ENCODE measurements around the gene CXorf66.
"Not testable (repeated sequence)": the region's sequence is repeated elsewhere in the genome, so short reads cannot be mapped to it uniquely, and the experiment has no call there.

Gene CXorf66

GRCh38 chrX:139965421-139965820 is at the start of gene CXorf66:
Gene CXorf66 (minus strand): TSS chrX:139965521. CDS start chrX:139965496, 25 bp downstream.
- FAIRE-seq (no peak), DNase-seq (ENCODE audit: insufficient read length, low spot score) (no peak)
- TF ChIP-seq POLR2A (IDR thresholded peaks at IDR 0.05; ENCODE audit: low read depth, low read length) = no peak

- FAIRE-seq (no peak), DNase-seq (ENCODE audit: insufficient read length, low spot score) (no peak)
- TF ChIP-seq POLR2A (IDR thresholded peaks at IDR 0.05; ENCODE audit: low read depth, low read length) = no peak
Measured at GRCh38 chrX:139982856-139983255, 17.5 kb upstream of the CXorf66 start.

GRCh38 chrX:139974471-139974870 is 9.2 kb upstream of the CXorf66 start:
- no peak for TF ChIP-seq POLR2A (IDR thresholded peaks at IDR 0.05; ENCODE audit: low read depth, low read length)
- FAIRE-seq (no peak), DNase-seq (ENCODE audit: insufficient read length, low spot score) (no peak)

GRCh38 chrX:139972629-139973624 is 7.6 kb upstream of the CXorf66 start:
- TF ChIP-seq POLR2A (IDR thresholded peaks at IDR 0.05; ENCODE audit: low read depth, low read length) = no peak
- FAIRE-seq (no peak), DNase-seq (ENCODE audit: insufficient read length, low spot score) (no peak)

GRCh38 chrX:139972113-139972512 is 6.8 kb upstream of the CXorf66 start:
- DNase-seq (ENCODE audit: insufficient read length, low spot score) (no peak), FAIRE-seq (no peak)
- no peak for TF ChIP-seq POLR2A (IDR thresholded peaks at IDR 0.05; ENCODE audit: low read depth, low read length)

- DNase-seq (ENCODE audit: insufficient read length, low spot score) (no peak), FAIRE-seq (no peak)
- no peak for TF ChIP-seq POLR2A (IDR thresholded peaks at IDR 0.05; ENCODE audit: low read depth, low read length)
Measured at GRCh38 chrX:139971394-139971749, 6.1 kb upstream of the CXorf66 start.

- no peak for DNase-seq (ENCODE audit: insufficient read length, low spot score)
- TF ChIP-seq POLR2A (IDR thresholded peaks at IDR 0.05; ENCODE audit: low read depth, low read length) = no peak
- no peak for FAIRE-seq
Measured at GRCh38 chrX:139969286-139969685, 4.0 kb upstream of the CXorf66 start.

- TF ChIP-seq POLR2A (IDR thresholded peaks at IDR 0.05; ENCODE audit: low read depth, low read length) = no peak
- DNase-seq (ENCODE audit: insufficient read length, low spot score) (no peak), FAIRE-seq (no peak)
Measured at GRCh38 chrX:139967750-139968149, 2.4 kb upstream of the CXorf66 start.

GRCh38 chrX:139967300-139967699 is 2.0 kb upstream of the CXorf66 start:
- DNase-seq (ENCODE audit: insufficient read length, low spot score) (peak; percentile 15), FAIRE-seq (no peak)
- TF ChIP-seq POLR2A (IDR thresholded peaks at IDR 0.05; ENCODE audit: low read depth, low read length) = no peak

- FAIRE-seq; DNase-seq (ENCODE audit: insufficient read length, low spot score): not testable (repeated sequence)
Measured at GRCh38 chrX:139966159-139966558, 838 bp upstream of the CXorf66 start.

- not testable (repeated sequence) for DNase-seq (ENCODE audit: insufficient read length, low spot score); FAIRE-seq
Measured at GRCh38 chrX:139961091-139961490, 4.2 kb downstream of the CXorf66 start.

GRCh38 chrX:139949703-139950102 is 15.6 kb downstream of the CXorf66 start:
- no peak for TF ChIP-seq POLR2A (IDR thresholded peaks at IDR 0.05; ENCODE audit: low read depth, low read length)
- FAIRE-seq = no peak
- no peak for DNase-seq (ENCODE audit: insufficient read length, low spot score)

- no peak for TF ChIP-seq POLR2A (IDR thresholded peaks at IDR 0.05; ENCODE audit: low read depth, low read length)
- no peak for DNase-seq (ENCODE audit: insufficient read length, low spot score)
- no peak for FAIRE-seq
Measured at GRCh38 chrX:139945075-139945474, 20.2 kb downstream of the CXorf66 start.

- no peak for FAIRE-seq
- no peak for TF ChIP-seq POLR2A (IDR thresholded peaks at IDR 0.05; ENCODE audit: low read depth, low read length)
- no peak for DNase-seq (ENCODE audit: insufficient read length, low spot score)
Measured at GRCh38 chrX:139936259-139936658, 29.1 kb downstream of the CXorf66 start.

GRCh38 chrX:139933904-139934303 is 31.4 kb downstream of the CXorf66 start:
- no peak for FAIRE-seq
- TF ChIP-seq POLR2A (IDR thresholded peaks at IDR 0.05; ENCODE audit: low read depth, low read length) = no peak
- DNase-seq (ENCODE audit: insufficient read length, low spot score) = no peak

Measured in H54 (cell line).